OCI-LY1 (cell line): Measurements from ENCODE around the gene SYDE2.

Source experiments
- H2AFZ ChIP-seq: fragments of 200-600 bp; sonication (generic), shearing (Covaris generic); 2 replicates; pipeline ENCODE4 v1.6.0; 2014; ENCODE audit warnings: antibody characterized with exemption, mild to moderate bottlenecking, low read length
- H3F3A ChIP-seq: fragments of 200-600 bp; sonication (generic), shearing (Covaris generic); 2 replicates; pipeline ENCODE4 v1.6.0; 2014; ENCODE audit warnings: mild to moderate bottlenecking, antibody characterized with exemption, low read length, moderate library complexity; ENCODE audit not compliant: insufficient read depth
- H3K27ac ChIP-seq: fragments of 200-600 bp; sonication (generic); 2 replicates; pipeline ENCODE4 v1.5.1; 2014; ENCODE audit warnings: low read length, mixed run types, mild to moderate bottlenecking, low read depth; ENCODE audit not compliant: poor library complexity, severe bottlenecking
- H3K27me3 ChIP-seq: fragments of 200-600 bp; sonication (generic); 2 replicates; pipeline ENCODE4 v1.6.0; 2014; ENCODE audit warnings: antibody characterized with exemption, mild to moderate bottlenecking, low read length, moderate library complexity; ENCODE audit not compliant: insufficient read depth
- H3K36me3 ChIP-seq: fragments of 200-600 bp; sonication (generic); 2 replicates; pipeline ENCODE4 v1.6.1; 2014; ENCODE audit warnings: mild to moderate bottlenecking, antibody characterized with exemption, low read length, moderate library complexity, mixed read lengths; ENCODE audit not compliant: insufficient read depth
- H3K4me1 ChIP-seq: fragments of 200-600 bp; sonication (generic); 2 replicates; pipeline ENCODE4 v1.5.1; 2014; ENCODE audit warnings: mild to moderate bottlenecking, low read length, moderate library complexity; ENCODE audit not compliant: insufficient read depth, severe bottlenecking
- H3K4me2 ChIP-seq: fragments of 200-600 bp; sonication (generic), shearing (Covaris generic); 2 replicates; pipeline ENCODE4 v1.6.1; 2014; ENCODE audit warnings: low read length
- H3K4me3 ChIP-seq: fragments of 200-600 bp; sonication (generic); 2 replicates; pipeline ENCODE4 v1.5.1; 2014; ENCODE audit warnings: low read length, low read depth, mild to moderate bottlenecking, mixed read lengths; ENCODE audit not compliant: poor library complexity, severe bottlenecking
- H3K79me2 ChIP-seq: fragments of 200-600 bp; shearing (Covaris generic); 2 replicates; pipeline ENCODE4 v1.6.1; 2016; ENCODE audit warnings: mixed run types, low read length, mixed read lengths; ENCODE audit not compliant: insufficient read depth
- H3K9ac ChIP-seq: fragments of 200-600 bp; sonication (generic), shearing (Covaris generic); 2 replicates; pipeline ENCODE4 v1.6.1; 2014; ENCODE audit warnings: mild to moderate bottlenecking, low read length, mixed read lengths
- H3K9me2 ChIP-seq: fragments of 200-600 bp; sonication (generic), shearing (Covaris generic); 2 replicates; pipeline ENCODE4 v1.6.1; 2014; ENCODE audit warnings: low read depth, mild to moderate bottlenecking, low read length, mixed read lengths
- H3K9me3 ChIP-seq: fragments of 200-600 bp; shearing (Covaris generic); 2 replicates; pipeline ENCODE4 v1.6.1; 2014; ENCODE audit warnings: low read length, mixed read lengths
- H4K20me1 ChIP-seq: fragments of 200-600 bp; sonication (generic), shearing (Covaris generic); 2 replicates; pipeline ENCODE4 v1.6.0; 2016; ENCODE audit warnings: mild to moderate bottlenecking, low read length; ENCODE audit not compliant: insufficient read depth
- CTCF ChIP-seq: fragments of 200-600 bp; sonication (generic), shearing (Covaris generic); IDR thresholded peaks from 2 replicates; pipeline ENCODE4 v1.5.1; 2017; ENCODE audit warnings: mild to moderate bottlenecking, antibody characterized with exemption, low read length, moderate library complexity, mixed read lengths
- EZH2 ChIP-seq: fragments of 200-600 bp; sonication (generic), shearing (Covaris generic); IDR thresholded peaks from 2 replicates; pipeline ENCODE4 v1.8.0; 2017; ENCODE audit warnings: borderline replicate concordance, mixed run types, mild to moderate bottlenecking, antibody characterized with exemption, low read length, moderate library complexity, mixed read lengths

Gene SYDE2

GRCh38 chr1:85224734-85225623 lies 24.2 kb upstream of the SYDE2 start:
- H2AFZ ChIP-seq, result no peak overlapping the region
- H3K9ac ChIP-seq, result no peak overlapping the region

GRCh38 chr1:85224295-85224694 lies 23.5 kb upstream of the SYDE2 start:
- Histone ChIP-seq H3K9me3 (no peaks in the 10 kb centered on the region), H3F3A (no peaks in the 10 kb centered on the region), H3K9me2 (no peaks in the 10 kb centered on the region), H3K9ac (no peak overlapping the region), H3K27ac (no peak overlapping the region), H3K27me3 (no peaks in the 10 kb centered on the region), H4K20me1 (no peaks in the 10 kb centered on the region), H2AFZ (no peak overlapping the region), H3K4me1 (no peaks in the 10 kb centered on the region), H3K4me3 (no peak overlapping the region), H3K36me3 (no peaks in the 10 kb centered on the region), H3K4me2 (no peak overlapping the region), H3K79me2 (no peaks in the 10 kb centered on the region)
- TF ChIP-seq CTCF, result no peak
- TF ChIP-seq EZH2, result no peak

More at GRCh38 chr1:85224734-85225623, 24.2 kb upstream of the SYDE2 start:
- no peak overlapping the region for H3K27ac ChIP-seq
- H3K4me1 ChIP-seq, result no peaks in the 10 kb centered on the region
- H3K4me3 ChIP-seq, result no peak overlapping the region
- TF ChIP-seq EZH2 (no peak), CTCF (no peak)
- no peaks in the 10 kb centered on the region for H3K9me2 ChIP-seq
- H3F3A ChIP-seq, result no peaks in the 10 kb centered on the region
- no peaks in the 10 kb centered on the region for H4K20me1 ChIP-seq
- no peaks in the 10 kb centered on the region for H3K36me3 ChIP-seq
- H3K4me2 ChIP-seq, result no peak overlapping the region
- no peaks in the 10 kb centered on the region for H3K79me2 ChIP-seq
- no peaks in the 10 kb centered on the region for H3K9me3 ChIP-seq
- no peaks in the 10 kb centered on the region for H3K27me3 ChIP-seq

DNA sequence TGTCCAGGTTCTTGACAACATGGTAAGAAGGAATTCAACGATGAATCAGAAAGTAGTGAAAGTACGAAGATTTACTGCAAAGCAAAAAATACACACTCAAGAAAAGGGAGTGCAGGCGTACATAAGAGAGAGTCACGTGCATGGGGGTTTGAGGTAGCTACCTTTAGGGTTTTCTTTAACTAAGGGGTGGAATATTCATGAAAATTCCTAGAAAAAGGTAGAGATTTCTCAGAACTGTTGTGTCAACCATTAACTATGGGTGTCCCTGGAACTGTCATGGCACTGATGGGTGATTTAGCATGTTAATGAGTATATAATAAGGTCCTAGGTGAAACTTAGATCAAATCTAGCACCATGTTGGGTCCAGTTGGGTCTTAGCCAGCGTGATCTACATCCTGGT lies 22.5 kb upstream of the SYDE2 start:
- H4K20me1 ChIP-seq, result no peaks in the 10 kb centered on the region
- TF ChIP-seq CTCF (no peak), EZH2 (no peak)
- H3K9me2 ChIP-seq, result no peaks in the 10 kb centered on the region
- H3K27me3 ChIP-seq, result no peaks in the 10 kb centered on the region
- H3K4me3 ChIP-seq, result no peak overlapping the region
- H3K79me2 ChIP-seq, result no peaks in the 10 kb centered on the region
- H3K36me3 ChIP-seq, result no peaks in the 10 kb centered on the region
- no peak overlapping the region for H3K4me2 ChIP-seq
- no peak overlapping the region for H3K9ac ChIP-seq
- H3K9me3 ChIP-seq, result no peaks in the 10 kb centered on the region
- no peaks in the 10 kb centered on the region for H3K4me1 ChIP-seq
- H3F3A ChIP-seq, result no peaks in the 10 kb centered on the region
- no peak overlapping the region for H3K27ac ChIP-seq
- no peak overlapping the region for H2AFZ ChIP-seq
